Measurements from ENCODE around the gene NECTIN1. TPM values are rescaled to one million over a fixed set of nuclear protein-coding genes. Genes with fewer than 3 reads are reported as not detected.

The NECTIN1 gene
- total RNA-seq, 1 donor from 2014 or later = 36.7 TPM

- Mint-ChIP-seq H3K27me3 (peaks cover 11% of the 10 kb centered on the region), H3K4me1 (no peaks in the 10 kb centered on the region), H3K27ac (no peak overlapping the region), H3K9me3 (no peaks in the 10 kb centered on the region), H3K4me3 (no peak overlapping the region), H3K36me3 (ENCODE audit: low read depth) (no peaks in the 10 kb centered on the region)
- TF ChIP-seq, protein P1, sequence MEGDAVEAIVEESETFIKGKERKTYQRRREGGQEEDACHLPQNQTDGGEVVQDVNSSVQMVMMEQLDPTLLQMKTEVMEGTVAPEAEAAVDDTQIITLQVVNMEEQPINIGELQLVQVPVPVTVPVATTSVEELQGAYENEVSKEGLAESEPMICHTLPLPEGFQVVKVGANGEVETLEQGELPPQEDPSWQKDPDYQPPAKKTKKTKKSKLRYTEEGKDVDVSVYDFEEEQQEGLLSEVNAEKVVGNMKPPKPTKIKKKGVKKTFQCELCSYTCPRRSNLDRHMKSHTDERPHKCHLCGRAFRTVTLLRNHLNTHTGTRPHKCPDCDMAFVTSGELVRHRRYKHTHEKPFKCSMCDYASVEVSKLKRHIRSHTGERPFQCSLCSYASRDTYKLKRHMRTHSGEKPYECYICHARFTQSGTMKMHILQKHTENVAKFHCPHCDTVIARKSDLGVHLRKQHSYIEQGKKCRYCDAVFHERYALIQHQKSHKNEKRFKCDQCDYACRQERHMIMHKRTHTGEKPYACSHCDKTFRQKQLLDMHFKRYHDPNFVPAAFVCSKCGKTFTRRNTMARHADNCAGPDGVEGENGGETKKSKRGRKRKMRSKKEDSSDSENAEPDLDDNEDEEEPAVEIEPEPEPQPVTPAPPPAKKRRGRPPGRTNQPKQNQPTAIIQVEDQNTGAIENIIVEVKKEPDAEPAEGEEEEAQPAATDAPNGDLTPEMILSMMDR (IDR thresholded peaks at IDR 0.05) = no peak
- ChIA-PET CTCF (no interaction called here), POLR2A (no interaction called here)
- intact Hi-C loops (cut with micrococcal nuclease) = no loop called here
- ATAC-seq (ENCODE audit: low read depth) = no peak
- DNase-seq = no peak
These were observed 24.2 kb downstream of the NECTIN1 start for GRCh38 chr11:119704849-119705248.

- ATAC-seq (ENCODE audit: low read depth) (no peak), DNase-seq (no peak)
- intact Hi-C loops (cut with micrococcal nuclease) = no loop called here
- ChIA-PET CTCF (interaction anchor here (0.6 kb wide), 1 partner anchor 27 kb away, joined by 3 read pairs; no protein-coding TSS in a partner anchor), POLR2A (no interaction called here)
- Mint-ChIP-seq H3K27me3 (no peaks in the 10 kb centered on the region), H3K27ac (no peak overlapping the region), H3K4me3 (no peak overlapping the region), H3K9me3 (no peaks in the 10 kb centered on the region), H3K36me3 (ENCODE audit: low read depth) (no peaks in the 10 kb centered on the region), H3K4me1 (no peaks in the 10 kb centered on the region)
- TF ChIP-seq, protein P1 (IDR thresholded peaks at IDR 0.05) = no peak
These were observed 27.1 kb downstream of the NECTIN1 start for GRCh38 chr11:119701591-119702549.

- Mint-ChIP-seq H3K36me3 (ENCODE audit: low read depth) (no peaks in the 10 kb centered on the region), H3K9me3 (no peaks in the 10 kb centered on the region), H3K4me3 (no peak overlapping the region), H3K27me3 (no peaks in the 10 kb centered on the region), H3K27ac (no peak overlapping the region), H3K4me1 (no peaks in the 10 kb centered on the region)
- TF ChIP-seq, protein P1 (IDR thresholded peaks at IDR 0.05) = no peak
- ATAC-seq (ENCODE audit: low read depth) = no peak
- intact Hi-C loops (cut with micrococcal nuclease) = no loop called here
- CTCF ChIA-PET = no interaction called here
- DNase-seq = no peak
- POLR2A ChIA-PET = no interaction called here
These were observed 28.3 kb downstream of the NECTIN1 start for GRCh38 chr11:119700536-119701346.

- Mint-ChIP-seq H3K27ac (no peak overlapping the region), H3K4me1 (no peaks in the 10 kb centered on the region), H3K4me3 (no peak overlapping the region), H3K27me3 (no peaks in the 10 kb centered on the region), H3K36me3 (ENCODE audit: low read depth) (no peaks in the 10 kb centered on the region), H3K9me3 (no peaks in the 10 kb centered on the region)
- no peak for DNase-seq
- intact Hi-C loops (cut with micrococcal nuclease) = no loop called here
- ChIA-PET CTCF (no interaction called here), POLR2A (no interaction called here)
- TF ChIP-seq, protein P1 (IDR thresholded peaks at IDR 0.05) = no peak
- no peak for ATAC-seq (ENCODE audit: low read depth)
These were observed 29.0 kb downstream of the NECTIN1 start for GRCh38 chr11:119700030-119700429.

GRCh38 chr11:119699227-119699626 is 29.8 kb downstream of the NECTIN1 start:
- TF ChIP-seq, protein P1 (IDR thresholded peaks at IDR 0.05) = no peak
- H3K27ac Mint-ChIP-seq = no peak overlapping the region
- intact Hi-C loops (cut with micrococcal nuclease) = no loop called here
- H3K4me3 Mint-ChIP-seq = no peak overlapping the region
- H3K9me3 Mint-ChIP-seq = no peaks in the 10 kb centered on the region
- CTCF ChIA-PET = no interaction called here
- H3K4me1 Mint-ChIP-seq = peaks cover 6% of the 10 kb centered on the region
- POLR2A ChIA-PET = no interaction called here
- H3K27me3 Mint-ChIP-seq = no peaks in the 10 kb centered on the region
- no peaks in the 10 kb centered on the region for H3K36me3 Mint-ChIP-seq (ENCODE audit: low read depth)
- no peak for DNase-seq
- no peak for ATAC-seq (ENCODE audit: low read depth)

All from activated B cell treated with CpG ODN at 0.5 μM for 24 hours (primary cell).